HG02884 (cell line): ENCODE measurements around the gene CTSA.

Source experiments
- ATAC-seq: cut with Tn5 transposase; IDR thresholded peaks from one replicate; pipeline ENCODE4 v1.9.1; 2021; ENCODE audit warnings: mild to moderate bottlenecking, moderate library complexity; ENCODE audit not compliant: unreplicated experiment

The CTSA gene

DNA sequence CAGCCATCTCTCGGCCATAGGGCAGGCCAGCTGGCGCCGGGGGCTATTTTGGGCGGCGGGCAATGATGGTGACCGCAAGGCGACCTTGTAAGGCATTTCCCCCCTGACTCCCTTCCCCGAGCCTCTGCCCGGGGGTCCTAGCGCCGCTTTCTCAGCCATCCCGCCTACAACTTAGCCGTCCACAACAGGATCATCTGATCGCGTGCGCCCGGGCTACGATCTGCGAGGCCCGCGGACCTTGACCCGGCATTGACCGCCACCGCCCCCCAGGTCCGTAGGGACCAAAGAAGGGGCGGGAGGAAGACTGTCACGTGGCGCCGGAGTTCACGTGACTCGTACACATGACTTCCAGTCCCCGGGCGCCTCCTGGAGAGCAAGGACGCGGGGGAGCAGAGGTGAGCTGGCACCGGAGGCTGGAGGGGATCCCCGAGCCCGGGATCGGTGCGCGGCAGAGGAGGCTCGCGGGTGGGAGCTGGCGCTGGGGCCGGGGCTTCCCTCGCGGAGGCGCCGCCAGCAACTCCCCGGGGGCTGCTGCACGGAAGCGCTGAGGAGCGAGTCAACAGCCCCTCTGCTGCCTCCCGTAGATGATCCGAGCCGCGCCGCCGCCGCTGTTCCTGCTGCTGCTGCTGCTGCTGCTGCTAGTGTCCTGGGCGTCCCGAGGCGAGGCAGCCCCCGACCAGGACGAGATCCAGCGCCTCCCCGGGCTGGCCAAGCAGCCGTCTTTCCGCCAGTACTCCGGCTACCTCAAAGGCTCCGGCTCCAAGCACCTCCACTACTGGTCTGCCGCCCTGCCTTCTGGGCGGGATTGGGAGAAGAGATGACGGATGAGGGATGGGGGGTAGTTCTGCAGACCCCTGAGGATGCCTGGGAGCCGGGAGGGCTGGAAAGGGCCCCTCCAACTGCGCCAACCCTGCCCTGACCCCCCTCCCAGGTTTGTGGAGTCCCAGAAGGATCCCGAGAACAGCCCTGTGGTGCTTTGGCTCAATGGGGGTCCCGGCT lies at the start of gene CTSA, which contains the start of gene NEURL2:
Gene CTSA, plus strand, starts transcription at position 351 of the 999 bp plus-strand sequence. Its CDS starts 234 bp downstream, at position 585.
Gene NEURL2, minus strand, starts transcription at position 224 of the 999 bp plus-strand sequence. Its CDS starts 217 bp downstream, at position 7.
- peak; percentile 71 for ATAC-seq

- ATAC-seq = no peak
These were observed 49.6 kb upstream of the CTSA start for GRCh38 chr20:45841407-45842129.

GRCh38 chr20:45842169-45842812 lies 48.8 kb upstream of the CTSA start:
- ATAC-seq = no peak

DNA sequence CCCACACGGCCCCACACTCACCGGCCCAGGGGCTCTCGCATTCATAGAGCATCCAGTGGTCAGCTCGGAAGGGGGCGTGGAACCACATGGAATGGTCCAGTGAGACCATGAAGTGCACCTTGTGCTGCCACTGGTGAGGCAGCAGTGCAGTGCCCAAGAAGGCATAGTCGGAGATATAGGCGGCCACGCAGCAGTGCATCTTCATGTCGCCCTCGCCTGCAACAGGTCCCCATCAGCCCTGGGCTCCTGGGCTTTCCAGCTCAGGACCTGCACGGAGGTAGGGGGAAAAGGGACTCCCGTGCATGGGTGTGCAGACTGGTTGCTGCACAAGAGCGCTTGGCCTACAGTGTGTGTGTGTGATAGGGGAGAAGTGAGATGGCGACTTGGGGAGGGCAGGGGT lies 47.6 kb upstream of the CTSA start:
- ATAC-seq = no peak

DNA sequence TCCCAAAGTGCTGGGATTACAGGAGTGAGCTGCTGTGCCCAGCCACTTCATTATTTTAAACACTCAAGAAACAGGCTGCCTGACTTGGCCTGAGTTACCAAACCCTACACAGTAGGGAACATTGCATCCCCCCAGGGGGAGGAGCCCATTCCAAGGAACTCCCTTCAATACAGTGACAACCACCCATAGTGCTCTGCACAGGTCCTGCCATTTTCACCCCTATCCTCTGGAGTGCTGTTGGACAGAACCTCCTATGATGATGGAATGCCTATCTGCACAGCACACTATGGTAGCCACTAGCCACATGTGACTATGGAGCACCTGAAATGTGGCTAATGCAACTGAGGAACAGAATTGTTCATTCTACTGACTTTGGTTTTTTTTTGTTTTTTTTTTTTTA lies 45.7 kb upstream of the CTSA start:
- no peak for ATAC-seq

GRCh38 chr20:45848421-45848820 lies 42.7 kb upstream of the CTSA start:
- no peak for ATAC-seq

- ATAC-seq = no peak
These were observed 42.1 kb upstream of the CTSA start for GRCh38 chr20:45848969-45849582.

GRCh38 chr20:45850238-45850637 lies 40.9 kb upstream of the CTSA start:
- no peak for ATAC-seq

- no peak for ATAC-seq
These were observed 40.2 kb upstream of the CTSA start for GRCh38 chr20:45850926-45851325.

DNA sequence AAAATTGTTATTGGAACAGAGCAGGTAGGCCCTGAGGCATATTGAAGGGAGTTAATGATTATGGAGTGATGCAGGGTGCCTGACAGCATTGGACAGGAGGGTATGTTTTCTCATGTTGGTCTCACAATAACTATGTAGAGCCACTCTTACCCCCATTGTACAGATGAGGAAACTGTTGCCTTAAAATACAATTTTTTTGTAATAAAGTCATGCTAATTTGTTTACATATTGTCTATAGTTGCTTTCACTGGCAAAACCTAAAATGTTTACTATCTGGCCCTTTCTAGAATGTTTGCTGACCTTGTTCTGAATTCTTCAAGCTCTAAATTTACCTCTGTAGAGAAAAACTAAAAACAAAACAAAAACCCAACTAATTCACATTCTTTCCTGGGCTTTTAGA lies 39.6 kb upstream of the CTSA start:
- no peak for ATAC-seq

DNA sequence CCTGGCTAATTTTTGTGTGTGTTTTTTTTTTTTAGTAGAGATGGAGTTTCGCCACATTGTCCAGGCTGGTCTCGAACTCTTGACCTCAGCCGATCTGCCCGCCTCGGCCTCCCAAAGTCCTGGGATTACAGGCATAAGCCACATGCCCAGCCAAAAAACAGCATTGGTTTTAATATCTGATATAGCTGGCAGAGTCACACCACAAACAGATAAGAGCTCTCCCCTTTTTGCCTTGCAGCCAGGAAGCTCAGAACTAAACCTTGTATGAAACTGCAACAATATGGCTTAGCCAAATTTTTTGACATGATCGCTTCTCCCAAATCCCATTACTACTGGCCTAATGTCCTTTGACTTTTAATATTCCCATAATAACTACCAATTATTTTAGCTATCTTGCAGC lies 38.8 kb upstream of the CTSA start:
- no peak for ATAC-seq

GRCh38 chr20:45853484-45853883 lies 37.7 kb upstream of the CTSA start:
- ATAC-seq = no peak

DNA sequence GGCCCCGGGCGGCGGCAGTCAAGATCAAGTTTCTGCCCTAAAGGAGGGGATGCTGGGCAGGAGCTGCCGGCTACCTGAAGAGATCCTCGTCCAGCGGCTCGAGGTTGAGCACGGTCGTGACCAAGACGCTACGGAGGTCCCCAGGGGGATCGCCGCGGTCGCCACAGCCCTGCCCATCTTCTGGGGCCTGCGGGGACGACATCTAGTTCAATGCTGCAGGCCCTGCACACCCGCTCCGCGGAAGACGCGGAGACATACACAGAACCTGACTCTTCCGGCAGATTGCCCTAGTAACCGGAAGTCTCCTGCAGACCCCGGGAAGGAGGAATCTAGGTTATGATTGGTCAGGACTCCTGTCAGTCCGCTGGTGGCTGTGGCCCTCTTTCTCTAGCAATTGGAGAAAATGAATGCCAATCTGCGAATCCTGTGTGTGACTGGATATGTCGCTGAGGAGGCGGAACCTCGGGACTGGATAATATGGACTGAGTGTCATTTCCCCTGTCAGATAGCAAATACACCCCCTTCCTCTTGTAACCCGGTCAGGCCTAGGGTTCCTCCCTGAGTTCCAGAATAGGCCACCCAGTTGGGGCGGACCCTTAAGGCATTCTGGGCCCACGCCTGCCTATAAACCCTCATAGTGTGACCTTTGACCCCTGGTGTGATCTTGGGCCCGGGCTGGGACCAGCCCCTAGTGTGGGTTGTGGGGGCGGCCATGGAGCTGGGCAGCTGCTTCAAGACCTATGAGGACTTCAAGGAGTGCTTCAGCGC lies 33.8 kb upstream of the CTSA start, which contains the start of the genes ACOT8 and ZSWIM3:
Gene ACOT8, minus strand, starts transcription at position 279 of the 768 bp plus-strand sequence. Its CDS starts 77 bp downstream, at position 202.
Gene ZSWIM3, plus strand, starts transcription at position 501 of the 768 bp plus-strand sequence. Its CDS starts 212 bp downstream, at position 713.
- ATAC-seq = peak; percentile 95

GRCh38 chr20:45857882-45858216 lies 33.3 kb upstream of the CTSA start:
- peak; percentile 24 for ATAC-seq

- no peak for ATAC-seq
These were observed 31.2 kb upstream of the CTSA start for GRCh38 chr20:45859916-45860315.

DNA sequence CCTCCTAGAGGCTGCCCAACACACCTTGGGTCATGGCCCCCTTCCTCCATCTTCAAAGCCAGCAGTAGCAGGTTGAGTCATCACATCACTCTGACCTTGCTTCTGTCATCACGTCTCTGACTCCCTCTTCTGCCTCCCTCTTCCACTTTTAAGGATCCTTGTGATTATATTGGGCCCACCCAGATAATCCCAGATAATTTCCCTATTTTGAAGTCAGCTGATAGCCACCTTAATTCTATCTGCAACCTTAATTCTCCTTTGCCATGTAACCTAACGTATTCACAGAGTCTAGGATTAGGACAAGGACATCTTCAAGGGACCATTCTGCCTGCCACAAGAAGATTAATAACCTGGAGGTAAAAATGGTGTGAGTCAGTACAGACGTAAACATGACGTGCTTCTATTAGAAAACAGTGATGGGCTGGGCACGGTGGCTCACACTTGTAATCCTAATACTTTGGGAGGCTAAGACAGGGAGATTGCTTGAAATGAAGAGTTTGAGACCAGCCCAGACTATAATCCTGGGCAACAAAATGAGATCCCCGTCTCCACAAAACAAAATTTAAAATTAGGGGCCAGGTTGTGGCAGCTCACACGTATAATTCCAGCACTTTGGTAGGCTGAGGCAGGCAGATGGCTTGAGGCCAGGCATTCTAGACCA lies 30.4 kb upstream of the CTSA start:
- no peak for ATAC-seq

DNA sequence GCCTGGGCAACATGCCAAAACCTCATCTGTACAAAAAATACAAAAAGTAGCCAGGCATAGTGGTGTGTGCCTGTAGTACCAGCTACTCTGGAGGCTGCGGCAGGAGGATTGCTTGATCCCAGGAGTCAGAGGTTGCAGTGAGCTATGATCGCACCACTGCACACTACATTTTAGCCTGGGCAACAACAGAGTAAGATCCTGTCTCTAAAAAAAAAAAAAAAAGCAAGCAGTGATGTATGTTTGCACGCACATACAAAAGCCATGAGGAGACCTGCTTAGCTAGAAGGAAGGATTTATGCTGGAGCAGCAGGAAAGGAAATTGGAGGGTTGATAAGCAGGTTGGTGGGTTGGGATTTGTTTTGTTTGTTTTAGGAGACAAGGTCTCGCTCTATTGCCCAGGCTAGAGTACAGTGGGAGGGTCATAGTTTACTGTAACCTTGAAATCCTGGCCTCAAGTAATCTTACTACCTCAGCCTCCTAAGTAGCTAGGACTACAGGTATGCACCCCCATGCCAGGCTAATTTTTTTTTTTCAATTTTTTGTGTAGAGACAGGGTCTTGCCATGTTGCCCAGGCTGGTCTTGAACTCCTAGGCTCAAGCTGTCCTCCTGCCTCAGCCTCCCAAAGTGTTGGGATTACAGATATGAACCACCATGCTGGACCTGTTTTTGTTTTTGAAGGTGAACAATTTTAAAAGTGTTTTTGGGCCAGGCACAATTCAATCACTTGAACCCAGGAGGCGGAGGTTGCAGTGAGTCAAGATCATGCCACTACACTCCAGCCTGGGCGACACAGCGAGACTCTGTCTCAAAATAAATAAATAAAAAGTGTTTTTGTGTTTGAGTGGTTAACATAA lies 29.7 kb upstream of the CTSA start:
- no peak for ATAC-seq
